Fibroblast of lung (primary cell): ENCODE measurements around the gene MINDY1.

Experiments
- CTCF ChIP-seq, 2 donors: IDR thresholded peaks in 1 of 2; conservative IDR thresholded peaks in 1 of 2; 1 replicate in 1 of 2; 2 replicates in 1 of 2; pipeline ENCODE4 v1.5.1; 2011 to 2012; ENCODE audit warnings: low read length in 2 of 2, control low read depth in 1 of 2, inconsistent platforms in 1 of 2, low read depth in 1 of 2, mild to moderate bottlenecking in 1 of 2
- EZH2 ChIP-seq: IDR thresholded peaks from 2 replicates; pipeline ENCODE4 v1.5.1; 2012; ENCODE audit warnings: low read length, control low read depth, mild to moderate bottlenecking; ENCODE audit errors: missing control alignments

GRCh38 chr1:150961756-150962155, 44.9 kb downstream of the MINDY1 start:
- TF ChIP-seq CTCF (conservative IDR thresholded peaks at IDR 0.05 in 1 of 2, IDR thresholded peaks at IDR 0.05 in 1 of 2; ENCODE audit: low read depth in 1 of 2, low read length in 2 of 2): no peak
- no peak for TF ChIP-seq EZH2
